ENCODE data around the gene WDFY3.

DNA sequence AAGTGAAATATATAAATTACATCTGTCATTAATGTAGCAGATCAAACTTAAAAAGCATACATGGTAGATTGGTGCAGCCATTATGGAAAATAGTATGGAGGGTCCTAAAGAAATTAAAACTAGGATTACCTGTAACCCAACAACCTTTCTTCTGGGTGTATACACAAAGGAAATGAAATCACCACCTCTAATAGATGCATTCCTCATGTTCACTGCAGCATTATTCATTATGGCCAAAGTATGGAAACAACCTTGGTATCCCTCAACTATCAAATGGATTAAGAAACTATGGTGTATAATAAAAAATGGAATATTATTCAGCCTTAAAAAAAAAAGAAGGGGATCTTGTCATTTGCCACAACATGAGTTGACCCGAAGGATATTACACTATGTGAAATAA, 13.7 kb downstream of the WDFY3 start:
- no peak for TF ChIP-seq CTCF (IDR thresholded peaks at IDR 0.05; ENCODE audit: insufficient read depth, low read length, poor library complexity, severe bottlenecking)
- TF ChIP-seq EZH2phosphoT487 (conservative IDR thresholded peaks at IDR 0.05; ENCODE audit: low read length), result no peak

Data from SU-DHL-6 (cell line).